ENCODE measurements around the gene PCDH12. TPM values are rescaled to one million over a fixed set of nuclear protein-coding genes. Genes with fewer than 3 reads are reported as not detected.
A peak's percentile ranks its signal among the peaks of the same experiment; 100 is the strongest.

Gene PCDH12
- total RNA-seq (2014; rRNA removed), result 0.15 TPM in 1 of 2 replicates, not detected in the other
- Bru-seq, nascent RNA, result not detected
- not detected for BruChase-seq, experiment 1, labeled RNA remaining after a 6-hour chase
- BruChase-seq, experiment 2, labeled RNA remaining after a 2-hour chase, result percentile 5 among the genes with signal in this experiment
- long read RNA-seq, partial matches to known transcripts, result 0 of 1 reads
- long read RNA-seq, other reads (novel, unspliced or antisense), result 1 of 1 reads

- Histone ChIP-seq H3K4me1 (ENCODE audit: insufficient read depth, low read length) (0 out of 2 replicates have a peak, but pooled peaks cover 6% of the 10 kb centered on the region), H3F3A (ENCODE audit: low read length, unreplicated experiment) (no peaks in the 10 kb centered on the region), H3K9me2 (replicated peaks; ENCODE audit: low read length) (no peaks in the 10 kb centered on the region), H3K4me2 (ENCODE audit: low read length) (no peak within 1 kb of the TSS), H2AFZ (ENCODE audit: low read length) (no peak within 1 kb of the TSS), H3K79me2 (ENCODE audit: low read length) (no peaks in the 10 kb centered on the region), H4K20me1 (ENCODE audit: low read length) (no peaks in the 10 kb centered on the region), H3K9me3 (ENCODE audit: low read length) (no peaks in the 10 kb centered on the region), H3K4me3 (ENCODE audit: low read length) (no peak within 1 kb of the TSS), H3K9ac (ENCODE audit: low read length) (no peak within 1 kb of the TSS), H3K27me3 (ENCODE audit: low read length) (no peaks in the 10 kb centered on the region), H3K36me3 (ENCODE audit: low read depth, low read length) (no peaks in the 10 kb centered on the region), H3K27ac (ENCODE audit: low read length) (no peak within 1 kb of the TSS)
- CTCF ChIA-PET, result interaction anchor here (0.5 kb wide), 1 partner anchor 71 kb away, joined by 5 read pairs; no protein-coding TSS in a partner anchor
- intact Hi-C loops (cut with micrococcal nuclease), result no loop called here
- TF ChIP-seq CTCF (conservative IDR thresholded peaks at IDR 0.05; ENCODE audit: low read depth, low read length) (no peak), EZH2 (IDR thresholded peaks at IDR 0.05; ENCODE audit: low read length, unreplicated experiment) (no peak), EZH2phosphoT487 (IDR thresholded peaks at IDR 0.05; ENCODE audit: borderline replicate concordance, low read length) (no peak)
- POLR2A ChIA-PET (ENCODE audit: unreplicated experiment), result no interaction called here
- no peak for ATAC-seq
- no TSS peak for BruUV-seq (replicated peaks)
- no peak for DNase-seq
Observed at GRCh38 chr5:141958113-141958512, at the start of gene PCDH12. TSS of gene PCDH12 (minus strand) at chr5:141958202. CDS start at chr5:141957851, 351 bp downstream.

- ChIA-PET CTCF (interaction anchor here (0.6 kb wide), 1 partner anchor 58 kb away, joined by 5 read pairs; no protein-coding TSS in a partner anchor), POLR2A (ENCODE audit: unreplicated experiment) (no interaction called here)
- Histone ChIP-seq H3K4me3 (ENCODE audit: low read length) (no peak overlapping the region), H3K9me2 (replicated peaks; ENCODE audit: low read length) (no peaks in the 10 kb centered on the region), H3K79me2 (ENCODE audit: low read length) (peaks cover 8% of the 10 kb centered on the region; the same call in 1 of the 2 replicates), H3K4me2 (ENCODE audit: low read length) (no peak overlapping the region), H3K36me3 (ENCODE audit: low read depth, low read length) (no peaks in the 10 kb centered on the region; the same call in none of the 2 replicates), H2AFZ (ENCODE audit: low read length) (no peak overlapping the region), H3F3A (ENCODE audit: low read length, unreplicated experiment) (no peaks in the 10 kb centered on the region), H3K9me3 (ENCODE audit: low read length) (no peaks in the 10 kb centered on the region), H3K27me3 (ENCODE audit: low read length) (no peaks in the 10 kb centered on the region), H3K9ac (ENCODE audit: low read length) (no peak overlapping the region), H3K27ac (ENCODE audit: low read length) (no peak overlapping the region), H3K4me1 (ENCODE audit: insufficient read depth, low read length) (no peaks in the 10 kb centered on the region), H4K20me1 (ENCODE audit: low read length) (no peaks in the 10 kb centered on the region)
- BruUV-seq (replicated peaks), result no TSS peak
- ATAC-seq (no peak), DNase-seq (no peak)
- TF ChIP-seq CTCF (conservative IDR thresholded peaks at IDR 0.05; ENCODE audit: low read depth, low read length) (no peak), EZH2 (IDR thresholded peaks at IDR 0.05; ENCODE audit: low read length, unreplicated experiment) (no peak), EZH2phosphoT487 (IDR thresholded peaks at IDR 0.05; ENCODE audit: borderline replicate concordance, low read length) (no peak)
- intact Hi-C loops (cut with micrococcal nuclease), result no loop called here
Observed at GRCh38 chr5:142007237-142007544, 49.2 kb upstream of the PCDH12 start.
